GM21367 (cell line): ENCODE results near the gene INPP5F.
"Not testable (repeated sequence)": the region's sequence is repeated elsewhere in the genome, so short reads cannot be mapped to it uniquely, and the experiment has no call there.

ENCODE experiments used
- ATAC-seq: cut with Tn5 transposase; IDR thresholded peaks from one replicate; pipeline ENCODE4 v1.9.1; 2021; ENCODE audit not compliant: unreplicated experiment

INPP5F gene

DNA sequence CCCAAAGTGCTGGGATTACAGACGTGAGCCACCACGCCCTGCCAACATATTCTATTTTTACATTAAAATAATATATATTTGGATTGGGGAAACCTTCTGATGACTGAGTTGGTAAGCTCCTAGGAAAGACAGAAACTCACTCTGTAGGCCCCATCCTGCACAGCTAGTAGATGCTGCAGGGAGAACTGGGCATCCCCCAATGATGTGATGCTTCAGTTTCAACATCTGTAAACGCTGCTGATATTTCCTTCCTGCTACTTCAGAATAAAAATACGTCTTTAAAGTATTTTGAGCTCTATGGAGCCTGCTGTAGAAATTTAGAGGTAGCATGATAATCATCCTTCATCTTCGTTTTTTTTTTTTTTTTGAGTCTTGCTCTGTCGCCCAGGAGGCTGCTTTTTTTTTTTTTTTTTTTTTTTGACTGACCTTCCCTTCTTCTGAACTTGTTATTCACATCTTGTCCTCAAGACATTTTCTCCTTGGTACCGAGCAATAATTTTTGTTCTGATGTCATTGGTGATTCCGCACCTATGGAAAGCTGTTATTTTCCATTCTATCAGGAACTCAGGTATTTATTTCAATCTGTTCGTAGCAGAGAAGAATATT, 21.8 kb upstream of the INPP5F start:
- ATAC-seq: no peak

GRCh38 chr10:119705434-119705831, 20.4 kb upstream of the INPP5F start:
- no peak for ATAC-seq

DNA sequence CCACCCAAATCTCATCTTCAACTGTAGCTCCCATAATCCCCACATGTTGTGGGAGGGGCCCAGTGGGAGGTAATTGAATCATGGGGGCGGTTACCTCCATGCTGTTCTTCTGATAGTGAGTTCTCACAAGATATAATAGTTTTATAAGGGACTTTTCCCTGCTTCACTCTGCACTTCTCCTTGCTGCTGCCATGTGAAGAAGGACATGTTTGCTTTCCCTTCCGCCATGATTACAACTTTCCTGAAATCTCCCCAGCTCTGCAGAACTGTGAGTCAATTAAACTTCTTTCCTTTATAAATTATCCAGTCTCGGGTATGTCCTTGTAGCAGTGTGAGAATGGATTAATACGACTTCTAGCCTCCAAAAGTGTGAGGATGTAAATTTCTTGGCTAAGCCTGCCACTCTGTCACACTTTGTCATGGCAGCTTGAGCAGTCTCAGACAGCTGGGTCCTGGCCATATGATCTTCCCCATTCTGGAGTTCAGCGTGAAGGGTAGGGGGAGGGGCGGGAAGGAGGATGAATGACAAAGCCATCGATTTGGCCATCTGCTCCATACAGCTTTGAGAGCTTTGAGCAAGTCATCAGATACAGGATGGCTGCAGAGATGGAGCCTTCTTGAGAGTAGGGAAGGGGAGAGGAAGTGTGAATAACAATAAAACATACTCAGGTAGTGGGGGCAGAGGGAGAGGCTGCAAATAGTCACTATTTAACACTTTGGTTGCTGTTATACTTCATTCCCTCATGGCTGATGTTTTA, 19.1 kb upstream of the INPP5F start:
- no peak for ATAC-seq

DNA sequence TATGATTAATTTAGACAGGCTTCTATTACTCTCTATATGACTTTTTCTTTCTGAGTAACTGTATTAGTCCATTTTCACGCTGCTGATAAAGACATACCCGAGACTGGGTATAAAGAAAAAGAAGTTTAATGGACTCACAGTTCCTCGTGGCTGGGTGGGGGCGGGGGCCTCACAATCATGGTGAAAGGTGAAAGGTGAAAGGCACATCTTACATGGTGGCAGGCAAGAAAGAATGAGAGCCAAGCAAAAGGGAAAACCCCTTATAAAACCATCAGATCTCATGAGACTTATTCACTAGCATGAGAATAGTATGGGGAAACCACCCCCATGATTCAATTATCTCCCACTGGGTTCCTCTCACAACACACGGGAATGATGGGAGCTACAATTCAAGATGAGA, 18.5 kb upstream of the INPP5F start:
- not testable (repeated sequence) for ATAC-seq

DNA sequence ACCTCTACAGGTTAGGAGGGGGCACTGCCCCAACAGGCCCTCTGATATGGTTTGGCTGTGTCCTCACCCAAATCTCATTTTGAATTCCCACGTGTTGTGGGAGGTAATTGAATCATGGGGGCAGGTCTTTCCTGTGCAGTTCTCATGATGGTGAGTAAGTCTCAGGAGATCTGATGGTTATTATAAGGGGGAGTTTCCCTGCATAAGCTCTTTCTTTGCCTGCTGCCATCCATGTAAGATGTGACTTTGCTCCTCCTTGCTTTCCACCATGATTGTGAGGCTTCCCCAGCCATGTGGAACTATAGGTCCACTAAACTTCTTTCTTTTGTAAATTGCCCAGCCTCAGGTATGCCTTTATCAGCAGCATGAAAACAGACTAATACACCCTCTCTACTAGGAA, 14.9 kb upstream of the INPP5F start:
- ATAC-seq: not testable (repeated sequence)

- no peak for ATAC-seq
Measured at GRCh38 chr10:119713744-119714483, 11.9 kb upstream of the INPP5F start.

GRCh38 chr10:119714484-119714816, 11.4 kb upstream of the INPP5F start:
- ATAC-seq: no peak

- no peak for ATAC-seq
Measured at GRCh38 chr10:119715628-119716505, 10.0 kb upstream of the INPP5F start.

GRCh38 chr10:119723161-119723560, 2.7 kb upstream of the INPP5F start:
- no peak for ATAC-seq

DNA sequence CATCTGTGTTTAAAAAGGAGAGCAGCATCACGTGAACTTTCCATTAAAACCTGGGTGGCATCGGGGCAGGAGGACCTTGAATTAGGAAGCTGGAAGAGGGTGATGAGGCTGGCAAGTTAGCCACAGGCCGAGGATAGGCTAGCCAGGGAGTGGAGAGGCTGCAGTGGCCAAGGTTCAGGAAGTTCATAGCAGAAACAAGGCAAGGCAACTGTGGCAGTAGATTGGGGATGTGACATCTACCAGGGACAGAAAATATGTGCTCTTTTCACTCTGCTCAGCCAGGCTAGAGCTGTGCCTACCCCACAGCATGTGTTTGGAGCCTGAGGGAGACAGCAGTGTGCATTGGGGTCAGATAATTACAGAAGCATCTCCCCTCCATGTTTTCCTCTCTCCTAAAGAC, 2.2 kb upstream of the INPP5F start:
- no peak for ATAC-seq

- ATAC-seq: no peak
Measured at GRCh38 chr10:119724593-119725516, 995 bp upstream of the INPP5F start.

DNA sequence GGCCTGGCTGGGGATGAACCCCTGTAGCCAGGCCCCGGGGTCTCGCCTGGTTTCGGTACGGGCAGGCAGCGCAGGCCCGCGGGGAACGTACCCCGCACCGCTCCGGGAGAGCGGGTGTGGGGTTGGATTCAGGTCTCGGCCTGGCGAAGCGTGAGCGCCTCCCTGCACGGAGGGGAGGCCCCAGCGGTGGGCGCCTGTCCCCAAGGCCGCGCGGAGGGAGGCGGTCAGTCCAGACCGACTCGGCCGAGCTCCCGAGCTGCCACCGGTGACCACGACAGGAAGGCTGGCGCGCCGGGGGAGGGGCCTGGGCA, 378 bp upstream of the INPP5F start:
- no peak for ATAC-seq

DNA sequence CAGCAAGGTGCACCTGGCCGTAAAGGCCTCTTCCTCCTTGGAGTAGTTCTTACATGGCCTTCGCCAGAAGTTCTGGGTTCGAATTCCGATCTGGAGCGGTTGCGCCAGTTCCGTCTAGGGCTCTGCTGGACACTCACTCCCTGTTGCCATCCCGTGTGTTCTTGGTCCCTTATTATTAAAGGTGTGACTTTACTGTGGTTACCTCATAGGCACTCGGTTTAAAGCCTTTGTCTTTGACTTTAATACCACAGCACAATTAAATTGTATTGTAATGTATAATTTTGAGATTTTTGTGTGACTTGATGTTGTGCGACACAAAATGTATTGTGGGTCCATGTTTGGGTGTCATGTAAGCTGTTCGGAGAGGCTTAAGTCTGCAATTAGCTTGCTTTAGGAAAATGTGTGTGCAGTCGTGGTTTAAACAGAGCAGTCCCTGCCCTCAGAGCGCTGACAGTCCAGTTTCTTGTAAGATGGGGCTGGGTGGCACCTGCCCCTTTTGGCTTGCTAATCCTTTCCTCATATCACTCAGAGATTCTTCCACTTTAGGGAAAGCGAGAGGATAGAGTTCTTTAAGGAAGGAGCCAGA, 919 bp downstream of the INPP5F start:
- no peak for ATAC-seq

DNA sequence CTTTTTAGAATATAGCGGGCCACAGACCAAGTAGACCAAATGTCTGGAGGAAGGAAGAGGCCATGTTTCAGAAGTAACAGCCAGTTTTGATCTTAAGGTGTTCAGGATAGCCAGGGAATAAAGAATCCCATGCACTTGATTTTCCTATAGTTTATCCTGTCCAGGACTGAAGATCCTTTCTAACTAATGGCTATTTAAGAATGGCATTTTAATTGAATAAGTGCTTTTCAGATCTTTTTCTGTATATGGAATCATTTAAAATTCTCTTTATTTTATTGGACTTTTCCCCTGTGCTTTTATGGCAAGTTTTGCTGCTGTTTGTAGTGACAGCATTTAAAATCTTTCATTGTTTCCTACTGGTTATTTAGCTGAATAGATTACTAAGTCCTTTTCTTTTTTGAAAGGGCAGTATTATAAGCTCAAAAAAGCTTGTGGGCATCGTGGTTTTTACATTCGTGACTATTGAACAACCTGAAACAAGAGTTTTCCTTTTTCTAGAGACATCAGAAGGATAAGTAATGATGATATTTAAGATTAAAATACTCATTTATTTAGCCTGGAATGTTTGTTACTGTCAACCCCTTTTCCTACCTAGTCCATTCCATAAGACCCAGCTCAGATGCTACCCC, 2.4 kb downstream of the INPP5F start:
- no peak for ATAC-seq

DNA sequence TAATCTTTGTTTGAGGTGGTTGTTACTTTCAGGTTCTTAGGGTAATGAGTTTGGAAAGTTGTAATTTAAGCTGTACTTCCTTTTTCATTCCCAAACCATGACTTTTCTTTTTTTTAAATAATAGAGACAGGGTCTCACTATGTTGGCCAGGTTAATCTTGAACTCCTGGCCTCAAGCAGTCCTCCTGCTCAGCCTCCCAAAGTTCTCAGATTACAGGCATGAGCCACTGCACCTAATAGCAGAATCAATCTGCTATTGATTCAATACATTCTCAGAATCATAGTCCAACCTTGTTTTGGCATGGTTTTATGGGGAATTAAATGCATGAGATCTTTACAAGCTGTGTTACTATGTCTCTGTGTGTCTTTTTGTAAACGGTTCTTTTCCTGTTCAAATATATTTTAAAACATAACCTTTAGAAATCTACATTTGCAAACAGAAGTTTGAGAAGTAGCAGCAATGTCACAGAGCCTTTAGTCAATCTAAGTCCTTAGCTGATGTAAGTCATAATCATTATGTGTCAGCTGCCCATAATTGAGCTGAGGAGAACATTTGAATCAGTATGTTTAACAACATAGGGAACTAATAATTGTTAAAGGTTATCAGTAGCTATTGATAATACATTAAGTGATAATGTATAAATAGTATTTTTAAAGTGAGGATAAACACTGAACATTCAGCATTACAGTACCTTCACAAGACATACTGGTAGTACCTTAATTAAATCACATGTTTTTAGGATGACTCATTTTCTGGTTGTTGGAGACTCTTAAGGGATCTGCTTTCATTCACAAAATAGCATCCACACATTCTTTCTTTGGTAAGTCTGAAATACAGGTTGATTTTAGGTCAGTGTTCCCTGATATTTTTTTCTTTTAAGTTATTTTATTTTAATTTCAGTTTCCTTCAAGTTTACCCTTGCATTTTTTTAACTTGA, 8.8 kb downstream of the INPP5F start:
- ATAC-seq: no peak

DNA sequence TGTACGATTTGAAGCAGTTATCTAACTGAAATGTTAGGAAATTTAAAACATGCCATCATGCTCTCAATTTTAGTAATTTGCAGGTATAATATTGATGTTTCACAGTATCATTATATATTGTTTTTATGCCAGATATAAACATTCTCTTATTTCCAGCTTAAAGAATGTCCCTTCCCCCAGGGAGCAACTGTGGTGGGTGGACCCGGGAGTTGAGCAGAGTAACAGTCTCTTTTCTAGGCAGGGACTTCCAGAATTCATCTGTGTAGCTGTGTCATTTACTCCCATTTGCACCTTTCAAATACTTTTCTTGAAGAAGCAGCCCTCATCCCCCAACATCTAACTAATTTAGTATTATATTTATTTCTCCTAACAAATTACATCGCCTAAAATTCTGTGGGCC, 9.6 kb downstream of the INPP5F start:
- no peak for ATAC-seq

DNA sequence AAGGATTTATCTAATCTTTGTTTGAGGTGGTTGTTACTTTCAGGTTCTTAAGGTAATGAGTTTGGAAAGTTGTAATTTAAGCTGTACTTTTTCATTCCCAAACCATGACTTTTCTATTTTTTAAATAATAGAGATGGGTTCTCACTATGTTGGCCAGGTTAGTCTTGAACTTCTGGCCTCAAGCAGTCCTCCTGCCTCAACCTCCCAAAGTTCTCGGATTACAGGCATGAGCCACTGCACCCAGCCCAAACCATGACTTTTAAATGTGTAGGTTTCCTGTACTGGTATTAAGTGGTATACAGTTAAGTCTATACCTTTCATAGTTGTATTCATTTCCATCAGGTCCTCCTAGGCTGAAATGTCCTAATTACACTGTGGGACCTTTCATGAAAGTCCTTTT, 10.4 kb downstream of the INPP5F start:
- no peak for ATAC-seq

DNA sequence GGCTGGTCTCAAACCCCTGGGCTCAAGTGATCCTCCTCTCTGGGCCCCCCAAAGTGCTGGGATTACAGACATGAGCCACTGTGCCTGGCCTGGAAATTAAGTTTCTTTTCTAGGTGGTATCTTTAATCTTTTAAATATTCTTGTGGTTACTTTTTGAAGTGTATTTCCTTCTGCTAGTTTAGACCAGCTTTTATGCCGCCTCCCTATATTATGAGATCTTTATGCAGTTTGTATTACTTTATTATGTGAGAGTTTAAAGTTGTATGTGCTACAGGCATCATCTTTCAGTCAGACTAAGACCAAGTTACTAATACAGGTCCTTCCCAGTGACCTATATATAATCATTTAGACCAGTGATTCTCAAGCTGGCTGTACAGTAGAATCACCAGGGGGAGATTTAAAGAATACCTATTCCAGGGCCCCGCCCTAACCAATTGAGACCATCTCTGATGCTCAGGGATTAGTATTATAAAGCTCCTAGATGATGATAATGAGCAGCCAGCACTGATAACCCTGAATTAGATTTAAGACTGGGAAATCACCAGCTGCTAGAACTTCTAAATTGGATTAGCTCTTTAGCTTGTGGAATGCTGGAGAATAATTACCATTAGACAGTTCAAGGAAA, 11.3 kb downstream of the INPP5F start:
- no peak for ATAC-seq
